Central memory CD8-positive, alpha-beta T cell (primary cell): ENCODE data around the gene RIPK1.
A peak's percentile ranks its signal among the peaks of the same experiment; 100 is the strongest.
"Not testable (repeated sequence)": the region's sequence is repeated elsewhere in the genome, so short reads cannot be mapped to it uniquely, and the experiment has no call there.

Source experiments
- ATAC-seq: fragments of 150-1000 bp; cut with Tn5 transposase; replicated peaks from 2 replicates; pipeline ENCODE4 v1.10.0; 2022; ENCODE audit warnings: mild to moderate bottlenecking, moderate FRiP score, moderate number of reproducible peaks; ENCODE audit not compliant: poor library complexity, severe bottlenecking; ENCODE audit errors: extremely low read depth
- DNase-seq, 2 donors: peaks; one replicate each; pipeline ENCODE4 v3.0.0; 2021; ENCODE audit warnings: low spot score in 2 of 2
- H3K27ac Mint-ChIP-seq: one replicate; pipeline ENCODE4 v1.8.0; 2022; ENCODE audit warnings: low read depth, mild to moderate bottlenecking, moderate library complexity, mixed read lengths
- H3K27me3 Mint-ChIP-seq: one replicate; pipeline ENCODE4 v1.8.0; 2022; ENCODE audit warnings: mixed read lengths
- H3K36me3 Mint-ChIP-seq: one replicate; pipeline ENCODE4 v1.8.0; 2022; ENCODE audit warnings: mild to moderate bottlenecking, moderate library complexity, mixed read lengths; ENCODE audit not compliant: insufficient read depth
- H3K4me1 Mint-ChIP-seq: one replicate; pipeline ENCODE4 v1.8.0; 2022; ENCODE audit warnings: mixed read lengths
- H3K4me3 Mint-ChIP-seq: one replicate; pipeline ENCODE4 v1.8.0; 2022; ENCODE audit warnings: mild to moderate bottlenecking, moderate library complexity, mixed read lengths
- H3K9me3 Mint-ChIP-seq: one replicate; pipeline ENCODE4 v1.8.0; 2022; ENCODE audit warnings: mixed read lengths

RIPK1 gene

DNA sequence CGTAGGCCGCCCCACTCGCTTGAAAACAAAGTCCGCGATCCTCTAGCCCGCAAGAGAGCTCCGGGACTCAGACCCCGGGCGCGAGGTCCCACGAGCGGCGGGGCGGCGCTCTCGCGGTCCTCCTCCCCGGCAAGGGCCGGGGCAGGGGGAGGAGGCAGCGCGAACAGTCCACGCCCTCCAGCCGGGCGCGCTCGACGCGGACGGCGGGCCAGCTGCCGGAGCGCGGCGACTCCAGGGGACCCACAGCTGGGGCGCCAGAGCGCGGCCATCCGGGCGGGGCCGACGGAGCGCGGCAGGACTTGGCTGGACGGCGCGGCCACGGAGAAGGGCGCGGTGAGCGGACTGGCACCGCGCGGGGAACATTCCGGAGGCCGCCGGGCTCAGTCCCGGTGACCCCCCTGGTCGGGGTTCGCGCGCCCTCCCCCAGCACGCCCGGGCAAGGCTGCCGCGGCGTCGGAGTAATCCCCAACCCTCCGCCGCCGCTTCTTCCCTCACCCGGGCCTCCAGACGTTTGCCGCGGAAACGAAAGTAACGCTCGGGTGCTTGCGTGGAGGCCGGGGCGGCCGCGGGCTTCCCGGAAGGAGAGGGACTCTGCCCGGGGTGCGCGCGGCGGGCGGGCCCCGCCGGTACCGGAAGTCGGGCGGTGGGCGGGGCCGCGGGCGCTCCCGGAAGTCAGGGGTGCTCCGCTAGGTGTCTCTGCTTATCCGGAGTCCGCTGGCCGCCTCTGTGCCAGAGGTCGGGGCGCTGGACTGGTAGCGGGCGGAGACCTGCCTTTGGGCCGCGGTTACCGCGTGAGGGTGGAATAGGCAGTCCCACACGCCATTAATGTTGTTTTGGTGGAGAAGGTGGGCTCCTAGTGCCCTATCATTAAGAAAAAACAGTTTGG is at the start of gene RIPK1:
TSS of gene RIPK1 (plus strand) at position 166 of the 886 bp plus-strand sequence. CDS start 8,330 bp downstream, outside the sequence.
- peak; percentile 90 to 93 for DNase-seq
- Mint-ChIP-seq H3K27ac (peak within 1 kb of the TSS; percentile 95), H3K27me3 (no peaks in the 10 kb centered on the region), H3K9me3 (no peaks in the 10 kb centered on the region), H3K4me3 (peak within 1 kb of the TSS; percentile 90), H3K36me3 (peaks cover 27% of the 10 kb centered on the region), H3K4me1 (peaks cover 48% of the 10 kb centered on the region)
- ATAC-seq: peak; percentile 78

DNA sequence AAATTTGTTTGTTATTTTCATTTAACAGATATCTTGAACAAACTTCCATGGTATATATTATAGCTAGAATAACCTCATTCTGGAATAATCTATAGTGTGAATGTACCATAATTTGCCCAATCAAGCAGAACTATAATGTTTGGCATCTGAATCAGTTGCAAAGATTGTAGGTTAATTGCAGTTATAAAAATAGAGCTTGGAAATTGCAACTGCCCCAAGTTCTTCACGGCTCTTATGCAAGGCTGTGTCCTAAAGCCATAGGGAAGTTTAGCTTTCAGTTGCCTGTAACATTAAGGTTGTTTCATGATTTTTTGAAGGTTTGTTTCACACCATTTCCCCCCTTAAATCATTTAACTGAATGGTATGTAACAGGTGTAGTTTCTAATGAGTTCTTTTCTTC is 49.2 kb upstream of the RIPK1 start:
- H3K9me3 Mint-ChIP-seq: no peaks in the 10 kb centered on the region
- ATAC-seq: no peak
- no peak overlapping the region for H3K4me3 Mint-ChIP-seq
- DNase-seq: no peak
- peaks cover 18% of the 10 kb centered on the region for H3K36me3 Mint-ChIP-seq
- no peaks in the 10 kb centered on the region for H3K27me3 Mint-ChIP-seq
- no peak overlapping the region for H3K27ac Mint-ChIP-seq
- H3K4me1 Mint-ChIP-seq: peaks cover 24% of the 10 kb centered on the region

DNA sequence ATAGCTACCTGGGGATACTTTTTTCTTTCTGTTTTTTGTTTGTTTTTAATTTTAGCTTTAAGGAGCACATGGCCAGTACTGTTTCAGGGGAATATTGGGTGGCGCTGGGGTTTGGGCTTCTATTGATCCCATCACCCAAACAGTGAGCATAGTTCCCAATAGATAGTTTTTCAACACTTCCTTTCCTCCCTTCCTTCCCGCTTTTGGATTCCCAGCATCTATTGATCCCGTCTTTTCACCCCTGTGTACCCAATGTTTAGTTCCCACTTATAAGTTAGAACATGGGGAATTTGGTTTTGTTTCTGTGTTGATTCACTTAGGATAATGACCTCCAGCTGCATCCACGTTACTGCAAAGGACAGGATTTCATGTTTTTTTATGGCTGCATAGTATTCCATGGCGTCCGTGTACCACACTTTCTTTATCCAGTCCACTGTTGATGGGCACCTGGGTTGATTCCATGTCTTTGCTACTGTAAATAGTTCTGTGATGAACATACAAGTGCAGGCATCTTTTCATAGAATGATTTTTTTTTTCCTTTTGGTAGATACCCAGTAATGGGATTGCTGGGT is 48.5 kb upstream of the RIPK1 start:
- Mint-ChIP-seq H3K4me1 (peaks cover 28% of the 10 kb centered on the region), H3K27ac (no peak overlapping the region), H3K4me3 (no peak overlapping the region), H3K27me3 (no peaks in the 10 kb centered on the region), H3K36me3 (peaks cover 18% of the 10 kb centered on the region), H3K9me3 (no peaks in the 10 kb centered on the region)
- no peak for DNase-seq
- ATAC-seq: no peak

DNA sequence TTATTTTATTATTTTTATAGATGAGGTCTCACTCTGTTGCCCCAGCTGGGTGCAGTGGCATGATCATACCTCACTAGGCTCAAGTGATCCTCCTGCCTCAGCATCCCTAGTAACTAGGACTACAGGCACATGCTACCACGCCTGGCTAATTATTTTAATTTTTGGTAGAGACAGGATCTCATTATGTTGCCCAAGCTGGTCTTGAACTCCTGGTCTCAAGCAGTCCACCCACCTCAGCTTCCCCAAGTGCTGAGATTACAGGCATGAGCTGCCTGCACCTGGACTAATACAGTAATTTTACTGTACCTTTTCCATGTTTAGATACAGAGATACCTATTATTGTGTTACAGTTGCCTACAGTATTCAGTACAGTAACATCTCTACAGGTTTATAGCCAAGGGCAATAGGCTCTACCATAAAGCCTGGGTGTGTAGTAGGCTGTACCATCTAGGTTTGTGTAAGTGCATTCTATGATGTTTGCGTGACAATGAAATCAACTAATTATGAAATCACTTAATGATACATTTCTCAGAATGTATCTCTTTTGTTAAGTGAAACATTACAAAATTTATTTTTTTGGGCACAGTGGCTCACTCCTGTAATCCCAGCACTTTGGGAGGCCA is 47.2 kb upstream of the RIPK1 start:
- DNase-seq, ATAC-seq, H3K27ac Mint-ChIP-seq, H3K27me3 Mint-ChIP-seq, H3K4me3 Mint-ChIP-seq, H3K9me3 Mint-ChIP-seq: not testable (repeated sequence)
- Mint-ChIP-seq H3K36me3 (peaks cover 14% of the 10 kb centered on the region), H3K4me1 (peaks cover 35% of the 10 kb centered on the region)

DNA sequence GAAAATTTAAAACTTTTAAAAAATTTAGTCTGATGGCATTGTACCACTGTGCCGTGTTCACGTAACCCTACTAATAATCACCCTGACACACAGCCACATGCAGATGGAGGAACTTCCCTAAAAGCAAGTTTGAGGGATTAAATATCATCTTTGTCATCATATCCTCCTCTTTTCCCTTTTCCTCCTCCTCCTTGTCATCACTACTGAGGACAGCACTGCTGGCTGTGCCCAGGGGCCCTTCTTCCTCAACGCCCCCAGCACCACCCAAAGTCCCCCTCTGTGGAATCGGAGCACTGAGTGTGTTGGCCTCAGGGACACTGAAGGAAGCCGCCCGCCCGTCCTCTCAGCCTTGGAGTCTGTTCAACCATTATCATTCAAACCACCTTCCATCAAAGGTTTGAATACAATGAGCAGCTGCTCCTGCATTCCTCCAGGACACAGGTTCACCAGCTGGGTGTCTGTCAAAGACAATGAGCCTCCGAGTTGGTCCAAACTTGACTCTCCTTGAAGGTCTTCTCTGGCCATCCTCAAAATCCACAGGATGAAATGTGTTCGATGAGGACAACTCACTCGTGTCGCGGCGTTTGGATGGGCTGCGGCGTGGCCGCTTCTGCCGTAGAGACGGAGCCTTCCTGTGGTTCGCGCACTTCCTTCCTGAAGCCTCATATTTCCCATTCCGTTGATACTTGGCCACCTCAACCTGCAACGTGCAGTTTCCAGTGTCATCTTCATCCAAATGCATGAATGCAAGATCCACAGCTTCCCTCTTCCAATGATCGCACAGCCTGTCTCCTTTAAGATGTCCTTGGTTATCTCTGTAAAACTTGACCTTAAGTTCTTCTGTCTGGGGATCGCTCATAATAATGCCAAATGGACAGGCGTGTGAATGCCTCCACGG is 45.3 kb upstream of the RIPK1 start:
- peak overlapping the region; percentile 90 for H3K4me3 Mint-ChIP-seq
- DNase-seq: no peak
- no peaks in the 10 kb centered on the region for H3K9me3 Mint-ChIP-seq
- no peak for ATAC-seq
- peaks cover 13% of the 10 kb centered on the region for H3K36me3 Mint-ChIP-seq
- H3K27me3 Mint-ChIP-seq: no peaks in the 10 kb centered on the region
- H3K27ac Mint-ChIP-seq: peak overlapping the region; percentile 93
- H3K4me1 Mint-ChIP-seq: peaks cover 47% of the 10 kb centered on the region

DNA sequence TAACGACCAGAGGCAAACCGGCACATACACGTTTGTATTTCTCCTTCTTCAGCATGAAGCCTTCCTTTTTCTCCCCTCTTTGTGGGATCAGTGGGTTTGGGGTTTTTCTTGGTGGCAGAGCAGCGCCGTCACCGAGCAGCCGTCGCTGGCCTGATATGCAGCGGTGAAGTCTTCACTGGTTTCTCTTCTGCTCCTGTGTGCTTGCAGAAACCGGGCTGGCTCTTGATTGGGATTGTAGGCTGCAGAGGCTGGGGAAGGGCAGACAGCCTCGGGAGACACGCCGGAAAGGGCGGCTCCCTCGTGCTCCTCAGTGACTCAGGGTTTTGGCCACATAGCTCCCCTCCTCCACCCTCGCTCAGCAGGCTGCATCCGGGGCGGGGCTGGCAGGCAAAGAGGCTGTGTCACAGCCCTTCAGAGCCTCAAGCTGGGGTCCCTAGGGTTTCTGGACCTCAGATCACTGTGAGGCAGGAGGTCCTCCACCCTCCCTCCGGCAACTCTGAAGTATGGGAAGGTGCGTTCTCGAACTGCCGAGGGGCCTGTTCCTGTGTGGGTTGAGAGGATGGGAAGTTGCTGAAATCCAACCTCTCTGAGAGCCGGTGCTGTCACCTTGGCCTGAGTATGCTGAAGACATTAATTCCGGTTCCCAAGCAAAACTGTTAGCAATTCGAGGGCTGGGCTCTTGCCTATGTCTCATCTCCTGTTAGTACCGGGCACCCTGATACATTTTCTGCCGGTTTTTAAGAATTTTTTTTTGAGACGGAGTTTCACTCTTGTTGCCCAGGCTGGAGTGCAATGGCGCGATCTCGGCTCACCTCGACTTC is 44.4 kb upstream of the RIPK1 start:
- H3K4me1 Mint-ChIP-seq: peaks cover 47% of the 10 kb centered on the region
- peak; percentile 57 to 69 for DNase-seq

DNA sequence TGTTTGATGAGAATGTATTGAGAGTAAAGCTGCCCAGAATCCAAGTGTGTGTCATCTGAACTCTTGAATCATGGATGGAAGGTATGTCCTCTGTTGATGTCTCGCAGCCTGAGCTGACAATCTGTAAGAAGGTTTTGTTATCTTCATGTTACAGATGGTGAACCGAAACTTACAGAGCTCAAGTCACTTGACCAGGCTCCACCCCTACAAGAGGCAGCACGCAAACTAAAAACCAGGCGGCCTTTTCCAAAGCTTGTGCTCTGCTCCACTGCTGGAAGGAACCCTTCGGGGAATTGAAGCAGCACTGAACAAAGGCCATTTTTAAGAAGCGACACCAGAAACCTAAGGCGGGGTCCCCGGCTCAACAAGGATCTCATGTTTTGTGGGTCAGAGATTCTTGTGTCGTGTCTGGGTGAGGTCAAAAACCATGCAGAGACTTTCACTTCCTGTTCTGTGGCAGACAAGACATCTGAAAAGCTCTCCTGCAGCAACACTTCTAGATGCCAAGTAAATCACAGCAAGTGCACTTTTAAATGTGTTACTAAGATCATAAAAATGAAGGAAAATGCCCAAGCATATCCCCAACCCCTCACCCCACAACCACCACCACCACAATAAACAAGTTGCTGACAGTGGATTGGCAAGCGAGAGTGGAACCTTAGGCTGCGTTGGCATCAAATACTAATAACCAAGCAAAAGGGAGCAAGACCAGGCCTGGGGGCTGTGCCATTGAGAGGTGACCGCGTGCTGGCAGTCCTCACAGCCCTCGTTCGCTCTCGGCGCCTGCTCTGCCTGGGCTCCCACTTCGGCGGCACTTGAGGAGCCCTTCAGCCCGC is 41.3 kb upstream of the RIPK1 start:
- peak overlapping the region; percentile 90 for H3K27ac Mint-ChIP-seq
- no peaks in the 10 kb centered on the region for H3K27me3 Mint-ChIP-seq
- ATAC-seq: peak; percentile 34

More for the DNA sequence above, 44.4 kb upstream of the RIPK1 start:
- peak; percentile 90 for ATAC-seq
- Mint-ChIP-seq H3K9me3 (no peaks in the 10 kb centered on the region), H3K27ac (peak overlapping the region; percentile 93), H3K4me3 (peak overlapping the region; percentile 90), H3K27me3 (no peaks in the 10 kb centered on the region), H3K36me3 (peaks cover 12% of the 10 kb centered on the region)

DNA sequence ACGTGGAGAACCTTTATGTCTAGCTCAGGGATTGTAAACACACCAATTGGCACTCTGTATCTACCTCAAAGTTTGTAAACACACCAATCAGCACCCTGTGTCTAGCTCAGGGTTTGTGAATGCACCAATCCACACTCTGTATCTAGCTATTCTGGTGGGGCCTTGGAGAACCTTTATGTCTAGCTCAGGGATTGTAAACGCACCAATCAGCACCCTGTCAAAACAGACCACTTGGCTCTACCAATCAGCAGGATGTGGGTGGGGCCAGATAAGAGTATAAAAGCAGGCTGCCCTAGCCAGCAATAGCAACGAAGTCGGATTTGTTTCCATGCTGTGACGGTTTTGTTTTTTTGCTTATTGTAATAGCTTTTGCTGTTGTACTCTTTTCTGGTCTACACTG is 40.1 kb upstream of the RIPK1 start:
- H3K27me3 Mint-ChIP-seq, H3K4me3 Mint-ChIP-seq, H3K9me3 Mint-ChIP-seq, H3K36me3 Mint-ChIP-seq, ATAC-seq, H3K27ac Mint-ChIP-seq, DNase-seq: not testable (repeated sequence)
- H3K4me1 Mint-ChIP-seq: peaks cover 32% of the 10 kb centered on the region

More for the DNA sequence above, 41.3 kb upstream of the RIPK1 start:
- Mint-ChIP-seq H3K4me1 (peaks cover 38% of the 10 kb centered on the region), H3K9me3 (no peaks in the 10 kb centered on the region), H3K36me3 (peaks cover 8% of the 10 kb centered on the region), H3K4me3 (peak overlapping the region; percentile 68)
- DNase-seq: peak in 1 of 2 donors; percentile 17

DNA sequence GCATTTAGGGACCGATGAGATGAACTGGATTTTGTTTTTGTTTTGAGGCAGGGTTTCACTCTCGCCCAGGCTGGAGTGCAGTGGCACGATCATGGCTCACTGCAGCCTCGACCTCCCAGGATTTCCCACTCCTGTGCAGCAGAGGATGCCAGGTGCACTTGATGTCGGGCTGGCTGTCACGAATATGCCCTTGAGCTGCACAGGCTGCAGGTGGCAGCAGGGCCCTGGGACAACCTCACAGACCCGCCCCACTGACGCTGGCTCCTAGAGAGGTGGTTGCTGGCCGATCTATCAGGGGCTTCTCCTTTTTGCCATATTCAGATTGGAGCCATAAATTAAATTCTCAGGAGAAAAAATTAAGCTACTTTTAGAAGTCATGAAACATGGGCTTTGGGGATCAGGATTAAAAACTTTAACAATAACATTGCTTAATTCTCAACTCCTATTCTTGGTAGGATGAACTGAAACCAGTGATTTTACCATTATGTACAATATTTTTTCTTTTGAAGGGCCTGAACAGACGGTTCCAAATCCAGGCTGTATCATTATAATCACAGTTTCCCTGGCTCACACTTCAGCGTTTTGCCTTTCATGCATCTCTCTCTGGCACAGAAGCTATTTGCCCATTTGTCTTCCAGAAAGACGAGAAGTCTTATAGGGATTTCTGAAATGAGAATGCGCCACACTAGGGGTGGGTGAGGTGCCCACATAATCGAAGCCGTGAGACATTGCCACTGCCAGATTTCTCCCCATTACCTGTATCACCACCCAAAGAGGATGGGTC is 36.2 kb upstream of the RIPK1 start:
- Mint-ChIP-seq H3K9me3 (no peaks in the 10 kb centered on the region), H3K27me3 (no peaks in the 10 kb centered on the region), H3K27ac (no peak overlapping the region), H3K36me3 (no peaks in the 10 kb centered on the region), H3K4me1 (peaks cover 8% of the 10 kb centered on the region), H3K4me3 (no peak overlapping the region)
- DNase-seq (no peak), ATAC-seq (no peak)

DNA sequence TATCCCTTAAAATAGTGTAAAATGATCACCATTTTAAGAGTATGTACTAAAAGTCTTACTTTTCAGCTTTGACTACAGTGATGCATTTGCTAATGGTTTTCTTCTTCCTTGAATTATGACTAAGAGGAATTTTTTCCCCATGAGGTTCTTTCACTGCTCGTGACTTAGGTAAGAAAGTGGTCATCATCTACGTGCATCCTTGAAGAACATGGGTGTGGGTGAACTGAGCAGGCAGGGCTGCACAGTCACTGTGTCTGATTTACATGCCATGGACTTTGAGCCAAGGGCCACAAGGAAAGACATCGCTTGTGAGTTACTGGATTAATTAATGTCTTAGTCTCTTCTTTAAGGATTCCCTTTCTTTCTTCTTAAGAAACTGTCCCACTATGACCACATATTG is 35.3 kb upstream of the RIPK1 start:
- ATAC-seq (no peak), DNase-seq (no peak)
- Mint-ChIP-seq H3K27me3 (no peaks in the 10 kb centered on the region), H3K27ac (no peak overlapping the region), H3K4me3 (no peak overlapping the region), H3K4me1 (peaks cover 5% of the 10 kb centered on the region), H3K36me3 (no peaks in the 10 kb centered on the region), H3K9me3 (no peaks in the 10 kb centered on the region)
